Mesothelial cell of epicardium (in vitro differentiated cells): Measurements from ENCODE around the gene ANKS1B. TPM values are rescaled to one million over a fixed set of nuclear protein-coding genes. Genes with fewer than 3 reads are reported as not detected.
A peak's percentile ranks its signal among the peaks of the same experiment; 100 is the strongest.

ENCODE experiments used
- DNase-seq, 2 experiments: peaks; one replicate each; pipeline ENCODE4 v3.0.0; 2021; ENCODE audit warnings: low spot score in 2 of 2; ENCODE audit not compliant: unreplicated experiment in 2 of 2
- H3K27ac Mint-ChIP-seq: 2 replicates; pipeline ENCODE4 v1.8.0; 2021; ENCODE audit warnings: mixed read lengths
- H3K27me3 Mint-ChIP-seq: 2 replicates; pipeline ENCODE4 v1.8.0; 2021; ENCODE audit warnings: low read depth, mixed read lengths
- H3K36me3 Mint-ChIP-seq: 2 replicates; pipeline ENCODE4 v1.8.0; 2021; ENCODE audit warnings: mixed read lengths
- H3K4me1 Mint-ChIP-seq: 2 replicates; pipeline ENCODE4 v1.8.0; 2021; ENCODE audit warnings: mixed read lengths
- H3K4me3 Mint-ChIP-seq: 2 replicates; pipeline ENCODE4 v1.8.0; 2021; ENCODE audit warnings: mild to moderate bottlenecking, moderate library complexity, mixed read lengths
- H3K9me3 Mint-ChIP-seq: 2 replicates; pipeline ENCODE4 v1.8.0; 2021; ENCODE audit warnings: mixed read lengths
- total RNA-seq: library from RNA; stranded (reverse); gene quantifications from 3 replicates; pipeline ENCODE4 v1.2.1, GENCODE V29; 2021
- TF ChIP-seq, protein P1 (sequence below): fragments of 200-600 bp; sonication (generic); IDR thresholded peaks from one replicate; pipeline ENCODE4 v1.5.0; 2021; ENCODE audit warnings: antibody characterized with exemption; ENCODE audit not compliant: unreplicated experiment

Gene ANKS1B
- total RNA-seq, 1 donor from 2014 or later: 8.8 TPM

GRCh38 chr12:99059824-99060511 is 924.8 kb downstream of the ANKS1B start:
- TF ChIP-seq, protein P1, sequence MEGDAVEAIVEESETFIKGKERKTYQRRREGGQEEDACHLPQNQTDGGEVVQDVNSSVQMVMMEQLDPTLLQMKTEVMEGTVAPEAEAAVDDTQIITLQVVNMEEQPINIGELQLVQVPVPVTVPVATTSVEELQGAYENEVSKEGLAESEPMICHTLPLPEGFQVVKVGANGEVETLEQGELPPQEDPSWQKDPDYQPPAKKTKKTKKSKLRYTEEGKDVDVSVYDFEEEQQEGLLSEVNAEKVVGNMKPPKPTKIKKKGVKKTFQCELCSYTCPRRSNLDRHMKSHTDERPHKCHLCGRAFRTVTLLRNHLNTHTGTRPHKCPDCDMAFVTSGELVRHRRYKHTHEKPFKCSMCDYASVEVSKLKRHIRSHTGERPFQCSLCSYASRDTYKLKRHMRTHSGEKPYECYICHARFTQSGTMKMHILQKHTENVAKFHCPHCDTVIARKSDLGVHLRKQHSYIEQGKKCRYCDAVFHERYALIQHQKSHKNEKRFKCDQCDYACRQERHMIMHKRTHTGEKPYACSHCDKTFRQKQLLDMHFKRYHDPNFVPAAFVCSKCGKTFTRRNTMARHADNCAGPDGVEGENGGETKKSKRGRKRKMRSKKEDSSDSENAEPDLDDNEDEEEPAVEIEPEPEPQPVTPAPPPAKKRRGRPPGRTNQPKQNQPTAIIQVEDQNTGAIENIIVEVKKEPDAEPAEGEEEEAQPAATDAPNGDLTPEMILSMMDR: no peak
- DNase-seq: peak; percentile 22 to 47
- Mint-ChIP-seq H3K27me3 (no peaks in the 10 kb centered on the region), H3K4me1 (peaks cover 14% of the 10 kb centered on the region), H3K27ac (peak overlapping the region; percentile 89), H3K4me3 (no peak overlapping the region), H3K36me3 (no peaks in the 10 kb centered on the region), H3K9me3 (no peaks in the 10 kb centered on the region)

DNA sequence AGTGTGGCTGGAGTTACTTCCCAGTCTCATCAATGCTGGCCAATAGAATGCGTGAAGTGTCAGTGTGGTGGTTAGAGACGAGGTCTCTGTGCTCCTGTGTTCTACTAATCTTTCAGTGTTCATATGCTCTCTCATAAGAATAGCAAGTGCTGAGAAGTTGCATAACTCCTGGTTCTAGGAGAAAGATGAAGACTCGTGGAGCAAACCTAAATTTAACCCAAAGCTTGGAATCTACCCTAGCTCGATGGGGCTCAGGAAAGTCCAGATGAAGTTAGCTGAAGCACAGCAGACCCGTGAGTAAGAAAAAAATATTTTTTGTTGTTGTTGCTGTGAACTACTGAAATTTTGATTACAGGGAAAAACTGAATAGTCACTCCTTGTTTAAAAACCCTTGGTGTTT is 927.1 kb downstream of the ANKS1B start:
- H3K4me1 Mint-ChIP-seq: peaks cover 14% of the 10 kb centered on the region
- TF ChIP-seq, protein P1: no peak
- no peak overlapping the region for H3K27ac Mint-ChIP-seq
- DNase-seq: no peak
- no peaks in the 10 kb centered on the region for H3K36me3 Mint-ChIP-seq
- H3K9me3 Mint-ChIP-seq: no peaks in the 10 kb centered on the region
- no peak overlapping the region for H3K4me3 Mint-ChIP-seq
- no peaks in the 10 kb centered on the region for H3K27me3 Mint-ChIP-seq

DNA sequence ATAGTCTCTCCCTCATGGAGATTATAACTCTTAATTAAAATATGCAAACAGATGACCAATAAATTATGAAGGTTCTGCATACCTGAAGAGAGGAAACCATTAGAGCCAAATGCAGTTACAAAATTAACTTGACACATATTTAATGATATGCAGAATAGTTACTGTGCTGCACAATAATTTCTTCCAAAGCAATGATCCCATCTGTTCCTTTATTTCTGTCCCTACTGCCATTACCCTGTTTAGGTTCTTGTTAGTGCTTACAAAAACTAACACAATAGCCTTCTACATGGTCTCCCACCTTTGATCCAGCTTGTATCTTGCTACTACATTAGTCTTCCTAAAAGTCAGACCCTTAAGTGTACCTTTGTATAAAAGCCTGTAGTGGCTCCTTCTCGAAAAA is 928.5 kb downstream of the ANKS1B start:
- Mint-ChIP-seq H3K9me3 (no peaks in the 10 kb centered on the region), H3K27me3 (no peaks in the 10 kb centered on the region), H3K36me3 (no peaks in the 10 kb centered on the region), H3K4me3 (no peak overlapping the region), H3K4me1 (peaks cover 13% of the 10 kb centered on the region), H3K27ac (no peak overlapping the region)
- TF ChIP-seq, protein P1: no peak
- DNase-seq: no peak

GRCh38 chr12:99055299-99055698 is 929.4 kb downstream of the ANKS1B start:
- Mint-ChIP-seq H3K27ac (no peak overlapping the region), H3K9me3 (no peaks in the 10 kb centered on the region), H3K27me3 (no peaks in the 10 kb centered on the region), H3K4me1 (peaks cover 6% of the 10 kb centered on the region), H3K4me3 (no peak overlapping the region), H3K36me3 (no peaks in the 10 kb centered on the region)
- TF ChIP-seq, protein P1: no peak
- no peak for DNase-seq

DNA sequence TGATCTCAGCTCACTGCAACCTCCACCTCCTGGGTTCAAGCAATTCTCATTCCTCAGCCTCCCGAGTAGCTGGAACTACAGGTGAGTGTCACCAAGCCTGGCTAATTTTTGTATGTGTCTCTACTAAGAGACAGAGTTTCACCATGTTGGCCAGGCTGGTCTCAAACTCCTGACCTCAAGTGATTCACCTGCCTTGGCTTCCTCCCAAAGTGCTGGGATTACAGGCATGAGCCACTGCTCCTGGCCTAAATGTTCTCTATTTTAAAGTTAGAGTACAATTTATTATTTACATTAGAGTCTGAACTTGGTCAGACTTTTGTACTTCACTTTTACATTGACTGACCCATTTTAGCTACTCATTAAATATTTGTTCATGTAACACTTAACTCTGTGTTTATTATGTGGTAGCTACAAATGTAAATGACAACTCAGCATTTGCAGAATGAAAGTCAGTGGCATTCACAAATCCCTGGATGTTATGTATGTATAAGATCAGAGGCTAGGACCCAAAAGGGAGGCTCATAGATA is 930.1 kb downstream of the ANKS1B start:
- H3K9me3 Mint-ChIP-seq: no peaks in the 10 kb centered on the region
- H3K36me3 Mint-ChIP-seq: no peaks in the 10 kb centered on the region
- peaks cover under 1% of the 10 kb centered on the region for H3K4me1 Mint-ChIP-seq
- no peak overlapping the region for H3K27ac Mint-ChIP-seq
- TF ChIP-seq, protein P1: no peak
- H3K27me3 Mint-ChIP-seq: no peaks in the 10 kb centered on the region
- H3K4me3 Mint-ChIP-seq: no peak overlapping the region
- no peak for DNase-seq
